K562 (cell line): ENCODE data around the gene CALCOCO2. TPM values are rescaled to one million over a fixed set of nuclear protein-coding genes. Genes with fewer than 3 reads are reported as not detected.
A peak's percentile ranks its signal among the peaks of the same experiment; 100 is the strongest.

ENCODE experiments used
- CBX8 ChIP-seq: fragments of 200-600 bp; sonication (generic); IDR thresholded peaks from 2 replicates; pipeline ENCODE4 v1.6.1; 2012; ENCODE audit warnings: borderline replicate concordance, mixed run types, low read depth, mild to moderate bottlenecking, moderate library complexity, mixed read lengths, low read length, control low read depth, inconsistent platforms; ENCODE audit not compliant: poor library complexity, severe bottlenecking; ENCODE audit errors: extremely low read depth
- E2F6 ChIP-seq, 2 experiments: IDR thresholded peaks; 2 replicates each; pipeline ENCODE4 v1.6.1; 2011; ENCODE audit warnings: borderline replicate concordance in 1 of 2, control low read depth in 1 of 2, low read depth in 1 of 2, low read length in 1 of 2, mild to moderate bottlenecking in 1 of 2, mixed read lengths in 1 of 2, moderate library complexity in 1 of 2; ENCODE audit not compliant: insufficient read depth in 1 of 2, insufficient read length in 1 of 2, poor library complexity in 1 of 2, severe bottlenecking in 1 of 2; ENCODE audit errors: extremely low read depth in 1 of 2
- EWSR1 ChIP-seq: fragments of 450-650 bp; IDR thresholded peaks from 2 replicates; pipeline ENCODE4 v1.6.1; 2018; ENCODE audit warnings: borderline replicate concordance, mild to moderate bottlenecking, low read depth, moderate library complexity; ENCODE audit not compliant: partially characterized antibody
- SIN3A ChIP-seq, 2 experiments: fragments of 150-350 bp in 1 of 2; IDR thresholded peaks; 2 replicates each; pipeline ENCODE4 v1.6.1; 2011 to 2016; ENCODE audit warnings: borderline replicate concordance in 2 of 2, low read depth in 2 of 2, low read length in 2 of 2, mild to moderate bottlenecking in 2 of 2, moderate library complexity in 2 of 2; ENCODE audit not compliant: control insufficient read depth in 1 of 2
- SMARCE1 ChIP-seq: fragments of 450-650 bp; IDR thresholded peaks from 2 replicates; pipeline ENCODE4 v1.7.1; 2016; ENCODE audit warnings: mild to moderate bottlenecking
- TRIM25 ChIP-seq: fragments of 450-650 bp; IDR thresholded peaks from 2 replicates; pipeline ENCODE4 v1.7.0; 2016; ENCODE audit warnings: borderline replicate concordance
- YY1 ChIP-seq, 3 experiments: IDR thresholded peaks; 2 replicates each; pipeline ENCODE4 v1.6.1; 2011; ENCODE audit warnings: low read length in 2 of 3, mild to moderate bottlenecking in 2 of 3, moderate library complexity in 2 of 3, borderline replicate concordance in 1 of 3, control low read depth in 1 of 3, low read depth in 1 of 3; ENCODE audit not compliant: insufficient read depth in 3 of 3, insufficient replicate concordance in 2 of 3, control insufficient read depth in 1 of 3, insufficient read length in 1 of 3; ENCODE audit errors: extremely low read depth in 1 of 3
- ZBTB26 ChIP-seq: fragments of 450-650 bp; formaldehyde crosslinking; IDR thresholded peaks from 2 replicates; pipeline ENCODE4 v1.4.0; 2022; ENCODE audit warnings: missing genetic modification characterization
- ZBTB40 ChIP-seq, 2 experiments: fragments of 450-650 bp in 1 of 2; sonication (generic) in 1 of 2; formaldehyde crosslinking in 1 of 2; IDR thresholded peaks; 2 replicates each; pipeline versions ENCODE4 v1.7.1 to v1.9.0; 2016 to 2022; ENCODE audit warnings: inconsistent platforms in 1 of 2, mild to moderate bottlenecking in 1 of 2, missing genetic modification reagents in 1 of 2
- ZNF444 ChIP-seq: fragments of 250-450 bp; sonication (Bioruptor Pico); IDR thresholded peaks from 2 replicates; pipeline ENCODE4 v1.4.0; 2020; ENCODE audit warnings: mild to moderate bottlenecking, moderate library complexity
- polyA plus RNA-seq, 8 experiments: library from polyadenylated mRNA; depleted of rRNA in 4 of 8; stranded (reverse) in 5 of 8; unstranded in 3 of 8; fragments of >200 nt; fragmentation: Nextera tagmentation in 2 of 8; fragmentation: Illumina TruSeq in 1 of 8; extraction: Ambion mirVana in 2 of 8; extraction: Trizol in 1 of 8; gene quantifications; 2 replicates each; pipeline versions ENCODE4 v1.2.1 to v1.2.3, GENCODE V29; 2011 to 2014; ENCODE audit warnings: inconsistent platforms in 1 of 8, missing spikeins in 1 of 8
- total RNA-seq, 7 experiments: library from RNA; depleted of rRNA in 6 of 7; stranded (reverse); fragments of >200 nt in 6 of 7; fragmentation: Illumina TruSeq in 2 of 7; extraction: Trizol in 2 of 7; gene quantifications; 2 replicates each; pipeline versions ENCODE4 v1.2.1 to v1.2.3, GENCODE V29; 2011 to 2021; ENCODE audit warnings: low replicate concordance in 1 of 7

CALCOCO2 gene
- total and polyA plus RNA-seq, 9 of the 15 experiments (the other 6 are each of a cell fraction or from before 2014, with no cell fraction given) = 24.1 to 87.3 (median 67.5) TPM

GRCh38 chr17:48908853-48909394 lies 78.1 kb downstream of the CALCOCO2 start (continued):
- TF ChIP-seq YY1 (IDR thresholded peaks at IDR 0.05; ENCODE audit: borderline replicate concordance in 1 of 3, control insufficient read depth in 1 of 3, extremely low read depth in 1 of 3, insufficient read depth in 3 of 3, insufficient read length in 1 of 3, insufficient replicate concordance in 2 of 3, low read depth in 1 of 3, low read length in 2 of 3) (peak in 1 of 3 experiments; percentile 50), SMARCE1 (peak; percentile 35; the same call in 1 of the 2 replicates), E2F6 (IDR thresholded peaks at IDR 0.05; ENCODE audit: borderline replicate concordance in 1 of 2, extremely low read depth in 1 of 2, insufficient read depth in 1 of 2, insufficient read length in 1 of 2, low read depth in 1 of 2, low read length in 1 of 2, poor library complexity in 1 of 2, severe bottlenecking in 1 of 2) (peak in 1 of 2 experiments; percentile 9), EWSR1 (no peak), ZBTB26 (CRISPR knock-in tag) (0 out of 2 replicates have a peak, but pooled peaks have one; percentile 29), ZBTB40 (IDR thresholded peaks at IDR 0.05) (0 out of 2 replicates have a peak, but pooled peaks have one; percentile 15), ZBTB40 (CRISPR knock-in tag; IDR thresholded peaks at IDR 0.05) (no peak), SIN3A (IDR thresholded peaks at IDR 0.05; ENCODE audit: borderline replicate concordance in 2 of 2, control insufficient read depth in 1 of 2, low read depth in 2 of 2, low read length in 2 of 2) (0 out of 4 replicates have a peak, but pooled peaks of 1 of the 2 experiments have one; percentile 33), TRIM25 (peak; percentile 55; the same call in 1 of the 2 replicates), CBX8 (no peak), ZNF444 (CRISPR knock-in tag) (no peak)
